GM12878 (cell line): Measurements from ENCODE around the gene GFRA4. TPM values are rescaled to one million over a fixed set of nuclear protein-coding genes. Genes with fewer than 3 reads are reported as not detected.

ENCODE experiments used
- ATAC-seq: fragments of 200-7000 bp; cut with Tn5 transposase; 3 replicates; pipeline ENCODE4 v1.9.1; 2020; ENCODE audit warnings: mild to moderate bottlenecking, moderate library complexity
- BruUV-seq: library from RNA; stranded (reverse); fragments of 400-500 nt; replicated peaks from 2 replicates; lab custom pipeline; 2021; lab: Mats Ljungman, UMichigan
- CTCF ChIA-PET: fragments of 300-600 bp; sonication (Branson Sonifier 250); formaldehyde crosslinking; extraction: SDS; loops from one replicate; lab custom pipeline; 2021; ENCODE audit warnings: inconsistent platforms; lab: Yijun Ruan, JAX
- POLR2A ChIA-PET: fragments of 350-600 bp; formaldehyde crosslinking; extraction: SDS; loops from one replicate; lab custom pipeline; 2021; ENCODE audit warnings: inconsistent platforms; lab: Charles Lee
- RAD21 ChIA-PET: fragments of 300-600 bp; sonication (Branson Sonifier 250); formaldehyde crosslinking; loops from one replicate; lab custom pipeline; 2023; ENCODE audit warnings: antibody characterized with exemption; ENCODE audit not compliant: unreplicated experiment; lab: Charles Lee
- SMC1A ChIA-PET: fragments of 300-600 bp; sonication (Branson Sonifier 250); formaldehyde crosslinking; loops from one replicate; lab custom pipeline; 2023; ENCODE audit not compliant: unreplicated experiment, uncharacterized antibody; lab: Charles Lee
- DNase-seq: peaks from one replicate; pipeline ENCODE4 v3.0.0-alpha.2; 2011; ENCODE audit warnings: low read depth, low spot score
- FAIRE-seq: peaks from 3 replicates; lab custom pipeline; 2011; peaks lifted over from hg19 to GRCh38; lab: Jason Lieb, UNC
- H2AFZ ChIP-seq: 2 replicates; pipeline ENCODE4 v1.6.0; 2011; ENCODE audit warnings: low read depth, low read length, control low read depth; ENCODE audit not compliant: control insufficient read depth
- H3K27ac ChIP-seq: 2 replicates; pipeline ENCODE4 v1.5.1; 2011; ENCODE audit warnings: control low read depth; ENCODE audit not compliant: control insufficient read depth, insufficient read depth
- H3K27me3 ChIP-seq, 2 experiments: replicated peaks in 1 of 2; 2 replicates each; pipeline versions ENCODE4 v1.6.0 to v1.6.1; 2011; ENCODE audit warnings: low read length in 1 of 2; ENCODE audit not compliant: control insufficient read depth in 2 of 2, insufficient read depth in 2 of 2
- H3K36me3 ChIP-seq, 2 experiments: 2 replicates each; pipeline ENCODE4 v1.5.1; 2011; ENCODE audit warnings: low read length in 1 of 2; ENCODE audit not compliant: control insufficient read depth in 2 of 2, insufficient read depth in 2 of 2
- H3K4me1 ChIP-seq: 2 replicates; pipeline ENCODE4 v1.6.1; 2011; ENCODE audit warnings: mild to moderate bottlenecking, low read length, moderate library complexity, mixed read lengths; ENCODE audit not compliant: control insufficient read depth, insufficient read depth
- H3K4me2 ChIP-seq: 2 replicates; pipeline ENCODE4 v1.6.0; 2011; ENCODE audit warnings: control low read depth; ENCODE audit not compliant: control insufficient read depth, insufficient read depth
- H3K4me3 ChIP-seq: fragments of 200-600 bp; sonication (generic); 2 replicates; pipeline ENCODE4 v1.5.1; 2016
- H3K79me2 ChIP-seq: 2 replicates; pipeline ENCODE4 v1.6.0; 2011; ENCODE audit warnings: low read length; ENCODE audit not compliant: control insufficient read depth, insufficient read depth
- H3K9ac ChIP-seq: 2 replicates; pipeline ENCODE4 v1.8.0; 2011; ENCODE audit warnings: low read length, control low read depth, mixed read lengths; ENCODE audit not compliant: control insufficient read depth, insufficient read depth
- H3K9me3 ChIP-seq: replicated peaks from 3 replicates; pipeline ENCODE4 v1.5.1; 2011; ENCODE audit warnings: mild to moderate bottlenecking, low read length; ENCODE audit not compliant: control insufficient read depth, insufficient read depth
- H4K20me1 ChIP-seq: 2 replicates; pipeline ENCODE4 v1.6.0; 2011; ENCODE audit not compliant: control insufficient read depth, insufficient read depth
- BCL11A ChIP-seq: IDR thresholded peaks from 2 replicates; pipeline ENCODE4 v1.6.1; 2011; ENCODE audit warnings: low read depth, low read length
- CREM ChIP-seq: IDR thresholded peaks from 2 replicates; pipeline ENCODE4 v1.6.1; 2014; ENCODE audit warnings: antibody characterized with exemption, low read depth
- GABPA ChIP-seq: IDR thresholded peaks from 2 replicates; pipeline ENCODE4 v1.6.1; 2014; ENCODE audit warnings: antibody characterized with exemption, low read depth, mild to moderate bottlenecking, inconsistent platforms
- HDAC6 ChIP-seq: fragments of 200-600 bp; sonication (generic); IDR thresholded peaks from one replicate; pipeline ENCODE4 v1.8.0; 2017; ENCODE audit warnings: antibody characterized with exemption; ENCODE audit not compliant: unreplicated experiment
- IKZF1 ChIP-seq: fragments of 450-650 bp; conservative IDR thresholded peaks from 2 replicates; pipeline ENCODE4 v1.6.1; 2017; ENCODE audit warnings: antibody characterized with exemption, mild to moderate bottlenecking
- IRF4 ChIP-seq: IDR thresholded peaks from 2 replicates; pipeline ENCODE4 v1.6.1; 2011; ENCODE audit warnings: low read depth, low read length
- RCOR1 ChIP-seq: conservative IDR thresholded peaks from 2 replicates; pipeline ENCODE4 v1.6.1; 2012; ENCODE audit warnings: low read depth, low read length, improper control_type of control experiment
- RFX5 ChIP-seq: IDR thresholded peaks from 2 replicates; pipeline ENCODE4 v1.6.1; 2011; ENCODE audit warnings: low read depth, low read length, improper control_type of control experiment
- TARDBP ChIP-seq: IDR thresholded peaks from 2 replicates; pipeline ENCODE4 v1.6.1; 2016; ENCODE audit warnings: borderline replicate concordance
- TCF12 ChIP-seq: IDR thresholded peaks from 2 replicates; pipeline ENCODE4 v1.6.1; 2011; ENCODE audit warnings: low read depth, mild to moderate bottlenecking, low read length
- ZNF274 ChIP-seq: IDR thresholded peaks from one replicate; pipeline ENCODE4 v1.8.0; 2011; ENCODE audit not compliant: insufficient read length, insufficient read depth
- WGBS: methylation state at CpG from one replicate; pipeline ENCODE4 v1.1.6; 2016; ENCODE audit warnings: low lambda C conversion rate; ENCODE audit not compliant: insufficient replicate concordance, insufficient coverage; ENCODE audit errors: missing lambda C conversion rate; 5-methylcytosine and 5-hydroxymethylcytosine counted together
- in situ Hi-C: fragments of 300-500 bp; cut with MboI; formaldehyde crosslinking; loops from 9 replicates; pipeline ENCODE4 v1.14.3; 2018; ENCODE audit warnings: mixed read lengths
- intact Hi-C: fragments of 100-400 bp; cut with micrococcal nuclease; formaldehyde crosslinking; loops from one replicate; pipeline ENCODE4 v1.14.2; 2022; ENCODE audit not compliant: unreplicated experiment
- polyA plus RNA-seq, 11 experiments: library from polyadenylated mRNA; depleted of rRNA in 4 of 11; unstranded in 6 of 11; stranded (reverse) in 5 of 11; fragments of >200 nt; fragmentation: Nextera tagmentation in 4 of 11; fragmentation: Illumina TruSeq in 1 of 11; extraction: Ambion mirVana in 4 of 11; extraction: Trizol in 1 of 11; gene quantifications; 1 replicate in 1 of 11; 2 replicates in 10 of 11; pipeline versions ENCODE4 v1.2.1 to v1.2.3, GENCODE V29; 2011 to 2016; ENCODE audit warnings: inconsistent platforms in 2 of 11, missing spikeins in 2 of 11, low read depth in 1 of 11
- total RNA-seq, 4 experiments: library from RNA; depleted of rRNA in 3 of 4; stranded (reverse); fragments of >200 nt in 3 of 4; fragmentation: Illumina TruSeq in 1 of 4; extraction: Trizol in 1 of 4; gene quantifications; 2 replicates each; pipeline versions ENCODE4 v1.2.1 to v1.2.3, GENCODE V29; 2013 to 2021
- TF ChIP-seq, protein P1 (sequence below): fragments of 450-650 bp; IDR thresholded peaks from 2 replicates; pipeline ENCODE4 v1.6.1; 2017; ENCODE audit warnings: mild to moderate bottlenecking, moderate library complexity
- TF ChIP-seq, protein P2 (sequence below): IDR thresholded peaks from 2 replicates; pipeline ENCODE4 v1.6.1; 2012; ENCODE audit warnings: low read depth, low read length, improper control_type of control experiment

Gene GFRA4
- total and polyA plus RNA-seq, 10 of the 15 experiments (the other 5 are each of a cell fraction or from before 2014, with no cell fraction given): 0.04 TPM; not detected in 9

DNA sequence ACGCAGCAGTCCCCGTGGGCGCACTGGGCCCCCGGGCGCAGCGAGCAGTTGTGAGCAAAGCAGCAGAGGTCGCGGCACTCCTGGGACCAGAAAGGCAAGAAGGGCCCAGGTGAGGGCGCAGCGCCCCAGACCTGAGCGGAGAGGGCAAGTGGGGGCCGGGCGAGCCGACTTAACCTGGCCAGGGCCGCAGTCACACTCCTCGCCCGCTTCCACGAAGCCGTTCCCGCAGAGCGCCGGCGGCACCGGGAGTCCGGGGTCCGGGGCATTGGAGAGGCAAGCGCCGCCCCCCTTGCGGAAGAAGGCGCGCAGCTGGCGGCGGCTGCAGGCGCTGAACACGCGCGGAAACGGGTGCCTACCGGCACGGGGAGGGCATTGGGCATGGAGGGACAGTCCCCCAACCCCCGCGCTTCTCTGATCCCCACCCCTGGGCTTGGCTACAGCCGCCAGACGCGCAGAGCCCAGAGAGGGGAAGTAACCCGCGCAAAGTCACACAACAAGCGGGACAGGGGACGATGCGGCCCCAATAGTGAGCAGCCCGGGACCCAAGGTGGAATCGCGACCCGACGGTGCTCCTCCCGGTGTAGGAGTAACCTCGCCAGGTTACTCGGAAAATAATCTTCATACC is 9.5 kb upstream of the GFRA4 start:
- intact Hi-C loops: no loop called here
- in situ Hi-C loops: no loop called here
- Histone ChIP-seq H3K4me1 (no peaks in the 10 kb centered on the region; the same call in 1 of the 2 replicates), H3K4me2 (no peak overlapping the region), H3K4me3 (no peak overlapping the region), H3K27me3 (peaks cover 0 to 5% of the 10 kb centered on the region in 2 experiments; a peak in 2 of 4 replicates), H2AFZ (no peak overlapping the region), H3K79me2 (no peaks in the 10 kb centered on the region), H3K36me3 (no peaks in the 10 kb centered on the region), H4K20me1 (no peaks in the 10 kb centered on the region; the same call in 1 of the 2 replicates), H3K27ac (no peak overlapping the region), H3K9me3 (no peaks in the 10 kb centered on the region), H3K9ac (no peak overlapping the region)
- 19% methylated on average over 56 of the region's 58 CpGs for WGBS
- FAIRE-seq (no peak), ATAC-seq (no peak), DNase-seq (no peak)
- ChIA-PET SMC1A (no interaction called here), CTCF (no interaction called here), POLR2A (no interaction called here), RAD21 (no interaction called here)
- no TSS peak for BruUV-seq
- TF ChIP-seq HDAC6: peak; percentile 83
- no peak for TF ChIP-seq BCL11A

DNA sequence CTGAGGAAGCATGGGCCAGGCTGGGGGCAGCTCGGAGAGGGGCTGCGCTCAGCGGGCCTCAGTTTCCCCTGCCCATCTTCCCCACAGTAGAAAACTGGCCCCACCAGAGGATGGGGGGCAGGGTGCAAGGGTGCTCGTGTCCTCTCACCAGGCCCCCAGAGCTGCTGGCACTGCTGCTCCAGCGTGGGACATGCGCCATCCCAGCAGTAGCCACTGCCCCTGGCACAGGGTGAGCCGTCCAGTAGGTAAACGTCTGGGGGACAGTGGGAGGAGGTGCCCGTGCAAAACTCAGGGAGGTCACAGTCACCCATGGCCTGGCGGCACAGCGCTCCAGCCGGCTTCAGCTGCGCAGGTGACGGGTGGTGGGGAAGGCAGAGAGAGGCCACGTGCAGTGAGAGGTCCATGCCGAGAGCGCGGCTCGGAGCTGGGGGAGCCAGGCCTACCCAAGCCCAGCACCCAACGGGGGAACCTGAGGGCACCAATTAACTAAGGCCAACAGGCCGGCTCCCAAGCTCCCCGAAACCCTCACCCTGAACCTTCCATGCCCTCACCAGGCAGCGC is 8.9 kb upstream of the GFRA4 start:
- no peak for DNase-seq
- no peak overlapping the region for H3K4me3 ChIP-seq
- no peak for FAIRE-seq
- no peak overlapping the region for H3K9ac ChIP-seq
- BruUV-seq: no TSS peak
- intact Hi-C loops (no loop called here), in situ Hi-C loops (no loop called here)
- H2AFZ ChIP-seq: no peak overlapping the region
- no peak overlapping the region for H3K4me2 ChIP-seq
- no peaks in the 10 kb centered on the region for H3K79me2 ChIP-seq
- RAD21 ChIA-PET: no interaction called here
- H3K4me1 ChIP-seq: no peaks in the 10 kb centered on the region; the same call in 1 of the 2 replicates
- no peaks in the 10 kb centered on the region for H3K36me3 ChIP-seq
- H3K9me3 ChIP-seq: no peaks in the 10 kb centered on the region
- H3K27ac ChIP-seq: no peak overlapping the region
- TF ChIP-seq ZNF274 (no peak), RCOR1 (no peak), IKZF1 (no peak), CREM (no peak), TCF12 (no peak), IRF4 (no peak), TARDBP (no peak), RFX5 (no peak), GABPA (no peak)
- TF ChIP-seq, protein P1, sequence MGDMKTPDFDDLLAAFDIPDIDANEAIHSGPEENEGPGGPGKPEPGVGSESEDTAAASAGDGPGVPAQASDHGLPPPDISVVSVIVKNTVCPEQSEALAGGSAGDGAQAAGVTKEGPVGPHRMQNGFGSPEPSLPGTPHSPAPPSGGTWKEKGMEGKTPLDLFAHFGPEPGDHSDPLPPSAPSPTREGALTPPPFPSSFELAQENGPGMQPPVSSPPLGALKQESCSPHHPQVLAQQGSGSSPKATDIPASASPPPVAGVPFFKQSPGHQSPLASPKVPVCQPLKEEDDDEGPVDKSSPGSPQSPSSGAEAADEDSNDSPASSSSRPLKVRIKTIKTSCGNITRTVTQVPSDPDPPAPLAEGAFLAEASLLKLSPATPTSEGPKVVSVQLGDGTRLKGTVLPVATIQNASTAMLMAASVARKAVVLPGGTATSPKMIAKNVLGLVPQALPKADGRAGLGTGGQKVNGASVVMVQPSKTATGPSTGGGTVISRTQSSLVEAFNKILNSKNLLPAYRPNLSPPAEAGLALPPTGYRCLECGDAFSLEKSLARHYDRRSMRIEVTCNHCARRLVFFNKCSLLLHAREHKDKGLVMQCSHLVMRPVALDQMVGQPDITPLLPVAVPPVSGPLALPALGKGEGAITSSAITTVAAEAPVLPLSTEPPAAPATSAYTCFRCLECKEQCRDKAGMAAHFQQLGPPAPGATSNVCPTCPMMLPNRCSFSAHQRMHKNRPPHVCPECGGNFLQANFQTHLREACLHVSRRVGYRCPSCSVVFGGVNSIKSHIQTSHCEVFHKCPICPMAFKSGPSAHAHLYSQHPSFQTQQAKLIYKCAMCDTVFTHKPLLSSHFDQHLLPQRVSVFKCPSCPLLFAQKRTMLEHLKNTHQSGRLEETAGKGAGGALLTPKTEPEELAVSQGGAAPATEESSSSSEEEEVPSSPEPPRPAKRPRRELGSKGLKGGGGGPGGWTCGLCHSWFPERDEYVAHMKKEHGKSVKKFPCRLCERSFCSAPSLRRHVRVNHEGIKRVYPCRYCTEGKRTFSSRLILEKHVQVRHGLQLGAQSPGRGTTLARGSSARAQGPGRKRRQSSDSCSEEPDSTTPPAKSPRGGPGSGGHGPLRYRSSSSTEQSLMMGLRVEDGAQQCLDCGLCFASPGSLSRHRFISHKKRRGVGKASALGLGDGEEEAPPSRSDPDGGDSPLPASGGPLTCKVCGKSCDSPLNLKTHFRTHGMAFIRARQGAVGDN: no peak
- TF ChIP-seq, protein P2, sequence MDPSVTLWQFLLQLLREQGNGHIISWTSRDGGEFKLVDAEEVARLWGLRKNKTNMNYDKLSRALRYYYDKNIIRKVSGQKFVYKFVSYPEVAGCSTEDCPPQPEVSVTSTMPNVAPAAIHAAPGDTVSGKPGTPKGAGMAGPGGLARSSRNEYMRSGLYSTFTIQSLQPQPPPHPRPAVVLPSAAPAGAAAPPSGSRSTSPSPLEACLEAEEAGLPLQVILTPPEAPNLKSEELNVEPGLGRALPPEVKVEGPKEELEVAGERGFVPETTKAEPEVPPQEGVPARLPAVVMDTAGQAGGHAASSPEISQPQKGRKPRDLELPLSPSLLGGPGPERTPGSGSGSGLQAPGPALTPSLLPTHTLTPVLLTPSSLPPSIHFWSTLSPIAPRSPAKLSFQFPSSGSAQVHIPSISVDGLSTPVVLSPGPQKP: no peak
- WGBS: 50% methylated on average over 23 of the region's 23 CpGs
- H4K20me1 ChIP-seq: no peaks in the 10 kb centered on the region; the same call in 1 of the 2 replicates
- CTCF ChIA-PET: no interaction called here
- peaks cover 0 to 5% of the 10 kb centered on the region in 2 experiments; a peak in 2 of 4 replicates for H3K27me3 ChIP-seq
- POLR2A ChIA-PET: no interaction called here
- SMC1A ChIA-PET: no interaction called here
- no peak for ATAC-seq
